AG09319 (cell line): Measurements from ENCODE around the gene NFATC4.

Experiments used
- DNase-seq: peaks from one replicate; pipeline ENCODE4 v3.0.0-alpha.2; 2010; ENCODE audit warnings: low read depth; ENCODE audit errors: extremely low read depth
- CTCF ChIP-seq: IDR thresholded peaks from 2 replicates; pipeline ENCODE4 v1.5.1; 2011; ENCODE audit warnings: low read depth, mild to moderate bottlenecking, inconsistent platforms, low read length, moderate library complexity

The NFATC4 gene

DNA sequence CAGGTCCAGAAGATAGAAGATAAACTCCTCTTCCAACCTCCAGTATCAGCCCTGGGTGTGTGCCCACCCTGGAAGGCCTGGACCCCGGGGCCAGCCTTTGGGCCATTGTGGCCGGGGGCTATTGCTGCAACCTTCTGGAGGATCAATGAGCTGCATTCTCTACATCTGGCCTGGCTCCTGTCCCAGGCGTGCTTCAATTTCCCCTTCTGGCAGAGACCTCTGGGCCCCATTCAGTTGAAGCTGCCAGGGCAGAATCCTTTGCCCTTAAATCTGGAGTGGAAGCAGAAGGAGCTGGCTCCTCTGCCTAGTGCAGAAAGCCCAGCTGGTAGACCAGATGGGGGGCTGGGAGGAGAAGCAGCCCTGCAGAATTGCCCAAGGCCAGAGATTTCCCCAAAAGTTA lies 40.8 kb downstream of the NFATC4 start:
- no peak for DNase-seq
- TF ChIP-seq CTCF, result no peak

DNA sequence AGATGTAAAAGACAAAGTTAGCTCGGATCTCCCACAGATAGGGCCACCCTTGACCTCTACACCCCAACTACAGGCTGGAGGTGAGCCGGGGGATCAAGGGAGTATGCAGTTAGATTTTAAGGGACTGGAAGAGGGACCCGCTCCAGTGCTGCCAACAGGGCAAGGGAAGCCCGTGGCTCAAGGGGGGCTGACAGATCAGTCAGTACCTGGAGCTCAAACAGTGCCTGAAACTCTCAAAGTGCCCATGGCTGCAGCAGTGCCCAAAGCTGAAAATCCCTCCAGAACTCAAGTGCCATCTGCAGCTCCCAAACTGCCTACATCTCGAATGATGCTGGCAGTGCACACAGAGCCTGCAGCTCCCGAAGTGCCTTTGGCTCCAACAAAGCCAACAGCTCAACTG lies 41.2 kb downstream of the NFATC4 start:
- no peak for DNase-seq
- no peak for TF ChIP-seq CTCF

DNA sequence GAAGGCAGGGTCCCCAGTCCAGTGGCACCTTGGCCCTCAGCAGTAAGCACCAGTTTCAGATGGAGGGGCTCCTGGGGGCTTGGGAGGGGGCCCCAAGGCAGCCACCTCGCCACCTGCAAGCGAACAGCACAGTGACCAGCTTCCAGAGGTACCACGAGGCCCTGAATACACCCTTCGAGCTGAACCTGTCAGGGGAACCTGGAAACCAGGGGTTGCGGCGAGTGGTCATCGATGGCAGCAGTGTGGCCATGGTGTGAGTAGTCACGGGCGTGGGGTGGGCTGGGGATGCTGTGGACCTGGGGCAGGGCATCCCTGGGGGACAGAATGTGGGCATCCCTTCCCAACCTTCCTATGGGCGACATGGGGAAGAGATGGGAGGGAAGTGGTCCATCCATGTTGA lies 42.0 kb downstream of the NFATC4 start:
- no peak for TF ChIP-seq CTCF
- no peak for DNase-seq

- no peak for DNase-seq
- peak; percentile 76 for TF ChIP-seq CTCF
Observed at GRCh38 chr14:24411443-24412389, 43.7 kb downstream of the NFATC4 start.

DNA sequence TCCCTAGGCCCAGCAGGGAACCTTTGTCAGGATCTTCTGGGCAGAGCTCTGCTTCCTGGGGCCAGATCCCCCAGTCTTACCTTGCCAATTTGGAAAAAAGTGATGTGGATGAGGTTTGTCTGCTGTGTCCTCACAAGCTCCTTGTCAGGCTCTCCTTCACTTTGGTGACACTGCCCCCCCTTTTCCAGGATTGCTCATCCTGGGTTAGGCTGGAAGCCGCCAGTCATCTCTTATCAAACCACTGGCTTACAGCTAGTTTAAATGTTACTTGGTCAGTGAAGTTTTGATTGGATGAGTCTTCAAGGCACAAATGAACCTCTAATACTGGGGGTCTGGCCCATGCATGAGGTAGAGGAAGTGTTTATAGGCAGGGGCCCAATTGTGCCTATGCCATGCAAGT lies 46.1 kb downstream of the NFATC4 start:
- no peak for TF ChIP-seq CTCF
- DNase-seq, result no peak

DNA sequence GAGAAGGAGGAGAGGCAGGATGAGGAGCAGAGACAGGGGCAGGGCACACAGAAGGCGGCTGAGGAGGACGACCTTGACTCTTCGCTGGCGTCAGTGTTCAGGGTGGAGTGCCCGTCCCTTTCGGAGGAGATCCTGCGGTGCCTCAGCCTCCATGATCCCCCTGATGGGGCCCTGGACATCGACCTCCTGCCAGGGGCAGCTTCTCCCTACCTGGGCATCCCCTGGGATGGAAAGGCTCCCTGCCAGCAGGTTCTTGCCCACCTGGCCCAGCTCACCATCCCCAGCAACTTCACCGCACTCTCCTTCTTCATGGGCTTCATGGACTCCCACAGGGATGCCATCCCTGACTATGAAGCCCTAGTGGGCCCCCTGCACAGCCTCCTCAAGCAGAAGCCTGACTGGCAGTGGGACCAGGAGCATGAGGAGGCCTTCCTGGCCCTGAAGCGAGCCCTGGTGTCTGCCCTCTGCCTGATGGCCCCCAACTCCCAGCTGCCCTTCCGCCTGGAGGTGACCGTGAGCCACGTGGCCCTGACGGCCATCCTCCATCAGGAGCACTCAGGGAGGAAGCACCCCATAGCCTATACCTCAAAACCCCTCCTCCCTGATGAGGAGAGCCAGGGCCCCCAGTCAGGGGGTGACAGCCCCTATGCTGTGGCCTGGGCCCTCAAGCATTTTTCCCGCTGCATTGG lies 46.9 kb downstream of the NFATC4 start:
- no peak for DNase-seq
- TF ChIP-seq CTCF, result no peak

GRCh38 chr14:24415421-24416253 lies 47.7 kb downstream of the NFATC4 start:
- TF ChIP-seq CTCF, result no peak
- no peak for DNase-seq
